C4-2B (cell line): ENCODE results near the gene FAM149A.

Experiments
- ZFX ChIP-seq: fragments of 450-650 bp; IDR thresholded peaks from 2 replicates; pipeline ENCODE4 v1.6.1; 2017
- TF ChIP-seq, protein P1 (sequence below): fragments of 450-650 bp; conservative IDR thresholded peaks from 2 replicates; pipeline ENCODE4 v1.5.1; 2017; ENCODE audit warnings: mild to moderate bottlenecking

DNA sequence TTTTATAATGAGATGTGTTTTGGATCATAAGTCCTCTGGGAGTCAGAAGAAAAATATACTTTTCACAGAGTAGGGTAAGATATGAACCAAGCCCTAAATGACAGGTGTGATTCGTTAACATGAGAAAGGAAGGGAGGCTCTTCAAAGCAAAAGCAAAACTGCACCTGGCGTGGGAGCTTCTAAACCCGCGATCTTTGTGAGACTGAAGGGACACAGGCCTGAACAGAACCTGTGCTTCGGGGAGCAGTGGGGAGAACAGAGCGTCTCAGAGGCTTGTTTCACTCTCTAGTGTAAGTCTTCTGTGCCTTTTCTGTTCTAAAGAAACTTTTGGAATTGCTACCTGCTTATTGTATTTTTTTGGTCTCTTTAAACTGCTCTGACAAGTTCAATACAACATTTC is 56.6 kb downstream of the FAM149A start:
- TF ChIP-seq, protein P1, sequence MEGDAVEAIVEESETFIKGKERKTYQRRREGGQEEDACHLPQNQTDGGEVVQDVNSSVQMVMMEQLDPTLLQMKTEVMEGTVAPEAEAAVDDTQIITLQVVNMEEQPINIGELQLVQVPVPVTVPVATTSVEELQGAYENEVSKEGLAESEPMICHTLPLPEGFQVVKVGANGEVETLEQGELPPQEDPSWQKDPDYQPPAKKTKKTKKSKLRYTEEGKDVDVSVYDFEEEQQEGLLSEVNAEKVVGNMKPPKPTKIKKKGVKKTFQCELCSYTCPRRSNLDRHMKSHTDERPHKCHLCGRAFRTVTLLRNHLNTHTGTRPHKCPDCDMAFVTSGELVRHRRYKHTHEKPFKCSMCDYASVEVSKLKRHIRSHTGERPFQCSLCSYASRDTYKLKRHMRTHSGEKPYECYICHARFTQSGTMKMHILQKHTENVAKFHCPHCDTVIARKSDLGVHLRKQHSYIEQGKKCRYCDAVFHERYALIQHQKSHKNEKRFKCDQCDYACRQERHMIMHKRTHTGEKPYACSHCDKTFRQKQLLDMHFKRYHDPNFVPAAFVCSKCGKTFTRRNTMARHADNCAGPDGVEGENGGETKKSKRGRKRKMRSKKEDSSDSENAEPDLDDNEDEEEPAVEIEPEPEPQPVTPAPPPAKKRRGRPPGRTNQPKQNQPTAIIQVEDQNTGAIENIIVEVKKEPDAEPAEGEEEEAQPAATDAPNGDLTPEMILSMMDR: no peak
- TF ChIP-seq ZFX: no peak
